SIG-M5 (cell line): ENCODE results near the gene CDC42EP4.

Source experiments
- DNase-seq: peaks from one replicate; lab custom pipeline; 2025; lab: John Stamatoyannopoulos, UW

The CDC42EP4 gene

GRCh38 chr17:73311781-73312641 lies at the start of gene CDC42EP4:
Gene CDC42EP4 (minus strand): TSS chr17:73312001. CDS start chr17:73286500, 25,501 bp downstream.
- no peak for DNase-seq

- no peak for DNase-seq
Measured at GRCh38 chr17:73360961-73361761, 49.4 kb upstream of the CDC42EP4 start.

DNA sequence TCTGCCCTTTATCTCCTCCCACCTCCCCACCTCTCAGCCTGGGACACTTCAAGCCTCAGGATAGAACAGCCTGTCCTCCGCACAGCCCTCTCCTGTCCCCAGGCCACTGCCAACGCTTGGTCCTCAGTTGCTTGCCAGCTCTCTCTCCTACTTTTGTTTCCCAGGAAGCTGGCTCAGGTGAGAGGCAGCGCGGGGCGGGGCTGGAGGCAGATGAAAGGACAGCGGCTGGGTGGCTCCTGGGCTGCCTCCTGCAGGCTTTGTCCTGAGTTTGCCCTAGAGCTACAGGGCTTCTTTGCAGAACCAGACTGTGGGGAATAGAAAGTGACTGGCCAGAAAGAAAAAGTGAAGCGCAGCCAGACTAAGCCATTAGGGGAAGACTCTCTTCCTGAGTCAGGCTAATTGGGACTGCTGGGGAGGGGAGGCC lies 48.2 kb upstream of the CDC42EP4 start:
- DNase-seq = no peak

DNA sequence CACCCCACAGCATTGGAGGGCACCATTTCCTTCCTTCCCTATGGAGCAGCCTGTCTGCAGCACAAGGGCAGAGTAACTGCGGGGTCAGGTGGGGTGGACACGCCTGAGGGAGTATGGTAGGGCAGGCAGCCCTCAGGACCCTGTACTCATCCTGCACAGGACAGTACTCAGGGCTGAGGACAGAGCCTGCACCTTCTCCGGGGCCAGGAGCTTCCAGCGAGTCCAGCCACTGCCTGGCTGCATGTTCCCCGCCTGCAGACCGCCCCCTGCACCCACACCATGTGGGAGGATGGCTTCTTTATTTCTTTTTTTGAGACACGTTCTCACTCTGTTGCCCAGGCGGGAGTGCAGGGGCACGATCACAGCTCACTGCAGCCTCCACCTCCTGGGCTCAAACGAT lies 47.6 kb upstream of the CDC42EP4 start:
- no peak for DNase-seq

GRCh38 chr17:73358668-73359067 lies 46.9 kb upstream of the CDC42EP4 start:
- no peak for DNase-seq

GRCh38 chr17:73357981-73358380 lies 46.2 kb upstream of the CDC42EP4 start:
- DNase-seq = no peak

DNA sequence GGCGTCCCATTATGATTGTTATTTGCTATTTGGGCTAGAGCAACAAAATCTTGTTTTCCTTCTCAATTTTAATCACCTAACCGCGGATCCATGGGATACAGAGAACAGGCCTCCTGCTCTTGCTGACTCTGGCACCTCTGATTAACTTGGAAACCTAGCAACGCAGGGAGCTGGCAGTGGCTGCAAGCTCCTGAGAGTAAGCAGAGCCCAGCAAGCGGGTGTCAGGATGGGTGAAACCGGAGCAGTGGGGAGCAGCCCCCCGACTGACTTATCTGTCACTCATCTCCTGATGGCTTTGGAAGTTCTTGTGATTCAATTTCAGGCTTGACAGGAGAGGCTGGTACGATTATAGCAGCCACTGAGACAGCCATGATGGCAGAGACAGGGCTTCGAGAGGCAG lies 45.5 kb upstream of the CDC42EP4 start:
- DNase-seq = no peak

DNA sequence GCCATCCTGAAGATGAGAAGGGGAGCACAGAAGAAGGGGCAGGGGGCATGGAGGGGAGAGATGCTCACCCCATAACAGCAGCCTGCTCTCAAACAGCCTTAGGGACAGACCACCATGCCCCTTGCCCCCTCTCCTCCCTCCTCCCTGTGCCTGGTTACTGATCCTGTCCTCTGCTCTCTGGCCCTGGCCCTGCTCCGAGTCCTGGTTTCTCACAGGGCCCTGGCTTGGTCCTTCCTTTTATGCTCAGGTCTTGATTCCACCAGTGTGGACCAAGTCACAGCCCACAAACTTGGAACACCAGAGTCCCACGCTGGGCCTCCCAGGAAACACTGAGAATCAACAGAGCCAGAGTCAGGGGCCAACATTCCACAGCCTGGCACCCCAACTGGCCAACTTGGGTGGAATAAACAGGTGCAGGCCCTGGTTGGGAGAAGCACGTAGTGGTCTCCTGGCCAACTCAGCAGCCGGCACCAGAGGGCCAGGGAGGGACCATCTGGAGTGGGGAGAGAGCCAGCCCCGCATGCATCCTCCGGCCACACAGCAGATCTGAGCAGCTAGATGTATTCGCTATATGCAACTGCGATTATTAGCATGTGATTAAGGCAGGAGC lies 44.9 kb upstream of the CDC42EP4 start:
- DNase-seq = no peak

- no peak for DNase-seq
Measured at GRCh38 chr17:73354423-73355284, 42.9 kb upstream of the CDC42EP4 start.

DNA sequence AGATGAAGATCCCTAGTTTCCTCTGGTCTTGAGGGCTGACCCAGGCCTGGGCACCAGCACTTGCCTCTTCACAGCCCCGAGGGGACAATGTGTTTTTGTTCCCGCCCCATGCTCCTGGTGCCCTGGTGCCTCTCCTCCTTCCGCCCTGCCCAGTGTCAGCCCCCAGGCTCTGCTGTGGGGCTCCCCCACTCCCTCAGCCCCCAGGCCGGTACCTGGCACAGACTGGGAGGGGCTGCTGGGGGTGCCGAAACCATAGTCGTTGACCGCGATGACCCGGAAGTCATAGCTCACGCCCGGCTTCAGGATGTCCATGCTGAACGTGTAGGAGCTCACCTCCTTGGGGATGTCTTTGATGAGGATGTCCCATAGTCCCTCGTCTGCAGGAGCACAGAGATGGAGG lies 40.5 kb upstream of the CDC42EP4 start:
- DNase-seq = no peak

- DNase-seq = no peak
Measured at GRCh38 chr17:73351764-73352163, 40.0 kb upstream of the CDC42EP4 start.

- no peak for DNase-seq
Measured at GRCh38 chr17:73350864-73351263, 39.1 kb upstream of the CDC42EP4 start.

DNA sequence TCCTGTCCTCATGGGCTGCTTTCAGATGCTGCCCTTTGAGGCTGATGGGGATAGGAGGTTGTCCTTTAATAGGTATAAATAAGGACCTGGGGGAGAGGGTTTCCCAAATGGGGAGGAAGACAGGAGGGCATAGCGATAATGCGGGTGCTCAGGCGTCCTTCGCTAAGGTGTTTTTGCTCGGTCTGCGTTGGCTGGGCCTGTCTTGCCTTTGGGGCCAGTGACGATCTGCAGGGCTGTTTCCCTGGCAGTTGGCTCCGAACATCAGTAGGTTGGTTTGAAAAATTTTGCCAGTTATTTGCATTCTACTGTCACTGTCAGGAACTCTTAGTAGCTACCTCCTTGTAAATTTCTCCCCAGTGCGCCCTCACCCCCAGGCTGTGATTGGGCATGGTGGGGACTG lies 37.8 kb upstream of the CDC42EP4 start:
- no peak for DNase-seq

- DNase-seq = no peak
Measured at GRCh38 chr17:73349138-73349537, 37.3 kb upstream of the CDC42EP4 start.

DNA sequence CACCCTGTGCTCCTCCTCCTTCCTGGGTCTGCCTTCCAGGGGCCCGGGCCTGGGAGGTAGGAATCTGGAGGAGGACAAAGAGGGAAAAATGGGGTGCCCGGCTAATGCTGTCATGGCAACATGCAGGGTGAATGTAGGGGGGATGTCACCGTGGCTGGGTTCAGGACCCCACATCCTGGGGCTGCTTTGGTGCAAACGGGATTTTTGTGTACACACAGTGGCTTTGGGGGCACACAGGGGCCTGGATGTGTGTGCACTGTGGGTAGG lies 37.0 kb upstream of the CDC42EP4 start:
- DNase-seq = no peak

GRCh38 chr17:73348018-73348828 lies 36.4 kb upstream of the CDC42EP4 start:
- DNase-seq = no peak

- DNase-seq = no peak
Measured at GRCh38 chr17:73347351-73347750, 35.5 kb upstream of the CDC42EP4 start.

DNA sequence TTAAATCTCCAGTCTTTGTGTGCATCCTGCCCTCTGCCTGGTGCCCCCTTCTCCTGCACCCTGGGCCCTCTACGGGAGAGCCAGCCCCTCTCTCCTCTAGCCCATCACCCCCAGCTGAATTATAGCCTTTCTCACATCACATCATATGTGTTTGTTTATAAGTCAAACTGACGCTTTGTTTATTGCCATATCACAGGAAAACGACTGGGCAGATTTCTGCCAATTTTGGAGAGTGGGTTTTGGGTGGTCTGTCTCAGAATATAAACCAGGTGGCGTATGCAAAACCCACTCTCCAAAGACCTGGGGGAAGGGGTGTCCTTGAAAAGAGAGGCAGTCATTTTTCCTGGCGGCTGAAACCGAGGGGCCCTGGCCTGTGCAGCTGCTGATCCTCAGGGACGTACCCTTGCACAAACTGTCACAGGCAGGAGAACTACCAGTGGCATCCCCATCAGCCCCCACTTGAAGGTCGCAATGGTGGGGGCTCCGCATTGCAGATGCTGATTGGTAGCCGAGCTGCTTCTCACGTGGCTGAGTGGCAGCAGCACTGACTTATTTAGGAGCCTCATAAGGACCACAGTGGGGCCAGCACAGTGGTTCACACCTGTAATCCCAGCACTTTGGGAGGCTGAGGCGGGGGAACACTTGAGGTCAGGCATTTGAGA lies 34.8 kb upstream of the CDC42EP4 start:
- no peak for DNase-seq

- DNase-seq = no peak
Measured at GRCh38 chr17:73343739-73344454, 32.1 kb upstream of the CDC42EP4 start.

DNA sequence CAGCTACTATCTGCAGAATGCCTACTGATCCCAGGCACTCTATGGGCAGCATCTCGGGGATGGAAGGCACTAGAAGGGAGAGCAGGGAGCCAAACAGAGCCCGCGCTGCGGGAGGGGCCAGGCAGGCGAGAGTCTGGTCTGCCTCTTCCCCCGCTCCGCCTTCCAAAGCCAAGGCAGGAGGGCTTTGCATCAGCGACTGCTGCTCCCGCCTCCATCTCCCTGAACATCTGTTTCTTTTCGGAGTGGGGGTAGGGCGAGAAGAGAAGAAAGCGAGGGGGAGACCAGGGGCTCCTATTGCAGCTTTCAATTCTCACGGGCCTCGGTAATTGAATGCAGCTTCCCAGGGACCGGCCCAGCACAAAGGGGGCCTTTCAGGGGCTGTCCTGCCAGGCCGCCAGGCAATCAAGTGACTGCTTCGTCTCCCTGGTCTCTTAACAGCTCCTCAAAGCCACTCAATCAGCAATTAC lies 31.4 kb upstream of the CDC42EP4 start:
- DNase-seq = no peak
